NCI-H1417 (cell line): ENCODE results near the gene JCHAIN.

Experiments used
- DNase-seq, 3 experiments: peaks; one replicate each; lab custom pipeline; 2025; lab: John Stamatoyannopoulos, UW

JCHAIN gene

GRCh38 chr4:70640192-70640591 is 26.1 kb downstream of the JCHAIN start:
- DNase-seq, result no peak

GRCh38 chr4:70637239-70637913 is 28.9 kb downstream of the JCHAIN start:
- DNase-seq, result peak; percentile 38 to 88 (median 69)

- DNase-seq, result no peak
Observed at GRCh38 chr4:70634482-70634881, 31.8 kb downstream of the JCHAIN start.

GRCh38 chr4:70632028-70632427 is 34.3 kb downstream of the JCHAIN start:
- no peak for DNase-seq

GRCh38 chr4:70630162-70630561 is 36.1 kb downstream of the JCHAIN start:
- DNase-seq, result no peak

- DNase-seq, result no peak
Observed at GRCh38 chr4:70629469-70630090, 36.7 kb downstream of the JCHAIN start.

GRCh38 chr4:70628444-70628843 is 37.9 kb downstream of the JCHAIN start, which contains the start of gene ENAM:
Gene ENAM (plus strand): TSS chr4:70628744. CDS start chr4:70629501, 757 bp downstream.
- no peak for DNase-seq

- DNase-seq, result no peak
Observed at GRCh38 chr4:70627620-70628019, 38.7 kb downstream of the JCHAIN start.

GRCh38 chr4:70624226-70624793 is 42.0 kb downstream of the JCHAIN start:
- DNase-seq, result no peak

- no peak for DNase-seq
Observed at GRCh38 chr4:70623323-70623722, 43.0 kb downstream of the JCHAIN start.

- peak in 1 of 3 experiments; percentile 10 for DNase-seq
Observed at GRCh38 chr4:70619778-70620177, 46.5 kb downstream of the JCHAIN start.

GRCh38 chr4:70619288-70619687 is 47.0 kb downstream of the JCHAIN start:
- no peak for DNase-seq

- no peak for DNase-seq
Observed at GRCh38 chr4:70614184-70614555, 52.1 kb downstream of the JCHAIN start.

GRCh38 chr4:70613306-70614183 is 52.8 kb downstream of the JCHAIN start:
- peak in 2 of 3 experiments; percentile 26 to 52 for DNase-seq

GRCh38 chr4:70608324-70608723 is 58.0 kb downstream of the JCHAIN start:
- DNase-seq, result no peak

GRCh38 chr4:70607334-70607853 is 58.9 kb downstream of the JCHAIN start:
- DNase-seq, result no peak

- DNase-seq, result no peak
Observed at GRCh38 chr4:70606459-70606858, 59.8 kb downstream of the JCHAIN start.
